DMS53 treated with DMSO at 0.1 percent for 48 hours (cell line): ENCODE results near the gene ITPK1.

ENCODE experiments used
- DNase-seq: peaks from one replicate; lab custom pipeline; 2025; ENCODE audit not compliant: unreplicated experiment; lab: John Stamatoyannopoulos, UW

The ITPK1 gene

DNA sequence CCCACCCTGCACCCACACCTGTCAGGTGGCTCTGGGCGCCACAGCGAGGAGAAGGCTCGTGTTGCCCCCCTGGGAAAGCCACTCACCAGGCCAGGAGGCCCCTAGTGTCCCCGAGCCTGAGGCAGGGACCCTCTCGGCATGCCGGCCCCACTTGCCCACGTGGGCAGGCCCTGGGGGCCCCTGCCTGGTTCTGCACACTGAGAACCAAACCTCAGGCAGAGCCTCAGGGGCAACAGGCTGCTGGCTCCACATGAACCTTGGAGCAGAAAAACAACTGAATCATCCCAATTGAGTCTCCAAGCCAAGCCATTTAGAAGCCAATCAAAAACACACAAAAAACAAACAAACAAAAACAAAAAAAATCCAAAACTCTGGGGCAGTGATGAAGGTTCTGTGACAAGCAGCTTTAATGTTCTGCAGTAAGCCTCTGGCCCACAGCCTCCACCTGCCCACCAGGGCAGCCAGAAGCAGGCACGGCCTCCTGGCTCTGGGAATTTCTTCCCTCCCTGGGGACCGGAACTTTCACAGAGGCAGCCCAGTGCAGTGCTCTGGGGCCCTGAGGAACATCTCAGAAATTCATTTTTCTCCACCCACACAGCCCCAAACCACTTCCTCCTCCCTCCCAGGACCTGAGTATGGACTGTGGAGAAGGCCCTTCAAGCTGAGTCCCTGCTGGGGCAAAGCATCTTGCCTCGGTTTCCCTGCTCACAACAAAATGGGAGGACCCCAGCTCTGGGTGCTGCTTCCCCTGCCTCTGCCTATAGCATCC lies 102.6 kb downstream of the ITPK1 start:
- no peak for DNase-seq

DNA sequence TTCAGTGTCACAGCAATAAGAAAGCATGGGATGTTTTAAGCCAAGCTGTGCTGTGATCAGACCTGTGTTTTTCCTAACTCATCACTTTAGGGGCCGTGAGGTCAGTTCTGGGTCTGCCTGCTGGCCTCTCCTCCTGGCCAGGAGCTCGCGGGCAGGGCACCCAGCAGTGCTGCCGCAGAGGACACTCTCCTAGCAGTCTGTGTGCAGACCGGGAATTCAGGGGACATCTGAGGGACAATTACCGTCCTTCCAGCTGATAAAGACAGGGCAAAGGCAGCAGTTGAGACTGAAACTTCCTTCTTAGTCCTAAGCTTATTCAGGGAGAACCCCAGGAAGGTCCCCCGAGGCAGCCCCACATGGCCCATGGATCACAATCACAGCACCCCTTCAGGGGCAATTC lies 103.2 kb downstream of the ITPK1 start:
- no peak for DNase-seq

DNA sequence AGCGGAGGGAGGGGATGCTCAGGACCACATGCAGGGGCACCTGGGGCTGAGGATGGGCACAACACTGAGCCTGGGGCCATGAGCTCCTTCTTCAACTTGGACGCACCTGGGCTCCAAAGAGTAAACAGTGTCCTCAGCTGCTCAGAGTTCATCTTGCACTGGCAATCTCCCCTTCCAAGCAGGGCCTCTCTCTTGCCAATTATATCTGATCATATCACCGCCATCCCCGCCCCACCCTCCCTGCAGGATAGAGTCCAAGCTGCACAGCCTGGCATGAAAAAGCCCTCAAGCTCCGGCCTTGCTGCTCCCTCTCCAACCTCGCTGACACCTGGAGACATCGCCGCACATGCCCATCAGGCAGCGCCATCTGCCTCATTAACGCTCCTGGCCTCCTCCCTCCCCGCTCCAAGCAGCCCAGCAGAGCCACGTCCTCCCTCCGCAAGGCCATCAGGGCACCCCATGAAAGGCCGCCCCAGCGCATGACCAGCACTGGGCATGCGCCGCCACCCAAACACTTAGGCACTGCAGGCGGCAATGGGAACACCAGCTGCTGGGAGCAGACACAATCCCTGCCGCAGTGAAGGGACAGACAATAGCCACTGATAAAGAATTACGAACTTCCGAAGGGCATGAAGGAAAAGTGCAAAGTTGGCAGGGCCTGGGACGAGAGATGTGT lies 103.9 kb downstream of the ITPK1 start:
- DNase-seq = no peak

DNA sequence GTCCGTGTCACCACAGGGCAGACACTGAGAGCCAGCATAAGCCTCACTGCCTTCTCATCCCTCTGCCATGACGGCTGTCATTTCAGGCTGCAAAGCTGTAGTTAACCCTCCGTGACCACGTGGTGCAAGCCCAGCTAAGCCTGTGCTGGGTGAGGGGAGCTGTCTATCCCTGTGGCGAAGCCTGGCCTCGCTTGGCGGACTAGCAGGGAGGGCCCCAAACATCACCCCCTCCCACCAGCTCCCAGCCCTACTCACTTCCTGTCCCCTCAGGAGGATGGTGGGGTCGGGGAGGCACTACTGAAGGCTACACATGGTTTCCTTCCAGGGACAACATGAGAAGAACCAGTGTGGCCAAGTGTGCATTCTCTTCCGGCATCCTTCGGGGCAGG lies 104.6 kb downstream of the ITPK1 start:
- no peak for DNase-seq

DNA sequence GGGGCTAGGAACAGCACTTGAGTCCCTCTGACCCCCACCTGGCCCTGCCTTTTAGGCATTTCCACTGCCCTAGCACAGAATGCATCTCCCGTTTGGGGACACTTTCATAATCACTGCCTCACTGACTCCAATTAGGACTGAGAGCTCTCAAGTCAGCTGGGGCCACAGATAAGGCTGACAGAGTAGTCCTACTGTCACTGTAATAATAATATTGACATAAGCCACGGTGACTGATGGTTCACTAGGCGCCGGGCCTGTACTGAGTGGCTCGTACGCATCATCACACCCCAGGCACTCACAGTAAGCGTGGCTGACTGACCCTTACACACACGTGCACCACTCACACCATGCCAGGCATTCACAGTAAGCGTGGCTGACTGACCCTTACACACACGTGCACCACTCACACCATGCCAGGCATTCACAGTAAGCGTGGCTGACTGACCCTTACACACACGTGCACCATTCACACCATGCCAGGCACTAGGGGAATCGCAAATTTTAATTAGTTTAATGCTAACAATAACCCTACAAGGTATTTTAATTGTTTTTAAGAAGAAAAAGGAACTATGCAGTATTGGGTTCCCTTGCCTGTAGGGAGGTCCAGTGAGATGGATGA lies 105.1 kb downstream of the ITPK1 start:
- DNase-seq = no peak

DNA sequence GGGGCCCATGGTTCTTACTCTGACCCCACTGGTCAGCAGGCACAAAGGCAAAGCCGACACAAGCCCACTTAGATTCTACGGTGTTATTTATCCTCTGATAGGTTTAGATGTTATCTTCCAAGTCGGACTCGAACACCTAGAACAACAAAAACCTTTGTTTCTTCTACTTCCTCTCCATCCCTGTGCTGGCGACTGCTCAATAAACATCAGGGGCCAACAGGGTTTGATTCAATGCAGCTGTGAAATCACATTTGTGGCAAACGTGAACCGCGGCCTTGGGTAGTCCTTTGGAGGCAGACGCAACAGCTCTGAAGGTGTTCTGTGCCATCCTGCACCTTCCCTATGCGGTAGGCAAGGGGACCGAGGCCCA lies 105.6 kb downstream of the ITPK1 start:
- no peak for DNase-seq

DNA sequence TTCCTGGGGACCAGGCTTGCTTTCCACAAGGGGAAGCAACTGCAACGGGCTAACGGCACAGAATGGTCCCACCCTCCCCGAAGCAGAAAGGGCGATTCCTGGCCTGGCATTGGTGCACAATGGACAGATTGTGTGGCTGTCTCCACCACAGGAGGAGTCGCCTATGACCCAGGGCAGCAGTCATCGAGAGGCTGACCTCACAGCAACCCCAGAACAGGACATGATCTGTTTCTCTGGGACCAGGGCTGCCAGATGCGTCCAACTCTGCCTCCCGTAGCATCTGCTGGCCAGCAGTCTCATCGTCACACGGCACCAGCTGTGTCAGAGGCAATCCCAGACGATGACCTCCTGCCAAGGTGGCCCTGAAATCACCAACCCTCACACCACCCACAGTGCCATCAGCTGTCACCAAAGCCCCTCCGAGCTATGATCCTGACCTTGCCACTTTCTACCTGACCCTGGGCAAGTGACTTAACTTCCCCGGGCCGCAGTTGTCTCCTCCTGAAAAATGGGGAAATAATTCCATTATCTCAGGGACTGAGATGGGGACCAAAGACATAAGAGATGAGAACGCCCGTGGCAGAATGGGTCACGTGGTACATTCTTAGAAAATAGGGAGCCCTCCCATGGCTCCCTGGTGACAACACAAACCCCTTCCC lies 106.1 kb downstream of the ITPK1 start:
- no peak for DNase-seq

DNA sequence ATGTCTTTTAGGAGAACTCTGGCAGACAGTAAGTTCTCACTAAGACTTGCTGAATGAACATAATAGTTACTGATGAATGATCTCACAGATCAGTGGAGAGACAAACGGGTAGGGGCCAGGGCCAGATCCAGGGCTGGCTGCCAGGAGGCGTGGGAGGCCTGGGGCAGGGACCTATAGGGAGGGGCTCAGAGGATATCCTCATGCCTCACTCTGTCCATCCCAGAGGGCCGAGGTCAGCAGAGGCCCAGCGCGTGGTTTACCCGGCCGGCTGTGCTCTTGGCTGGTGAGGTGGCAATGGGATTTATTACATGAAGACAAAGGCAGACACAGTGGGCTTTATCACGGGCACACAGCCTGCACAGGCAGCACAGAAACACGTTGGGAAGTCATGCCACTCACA lies 107.3 kb downstream of the ITPK1 start:
- DNase-seq = no peak

DNA sequence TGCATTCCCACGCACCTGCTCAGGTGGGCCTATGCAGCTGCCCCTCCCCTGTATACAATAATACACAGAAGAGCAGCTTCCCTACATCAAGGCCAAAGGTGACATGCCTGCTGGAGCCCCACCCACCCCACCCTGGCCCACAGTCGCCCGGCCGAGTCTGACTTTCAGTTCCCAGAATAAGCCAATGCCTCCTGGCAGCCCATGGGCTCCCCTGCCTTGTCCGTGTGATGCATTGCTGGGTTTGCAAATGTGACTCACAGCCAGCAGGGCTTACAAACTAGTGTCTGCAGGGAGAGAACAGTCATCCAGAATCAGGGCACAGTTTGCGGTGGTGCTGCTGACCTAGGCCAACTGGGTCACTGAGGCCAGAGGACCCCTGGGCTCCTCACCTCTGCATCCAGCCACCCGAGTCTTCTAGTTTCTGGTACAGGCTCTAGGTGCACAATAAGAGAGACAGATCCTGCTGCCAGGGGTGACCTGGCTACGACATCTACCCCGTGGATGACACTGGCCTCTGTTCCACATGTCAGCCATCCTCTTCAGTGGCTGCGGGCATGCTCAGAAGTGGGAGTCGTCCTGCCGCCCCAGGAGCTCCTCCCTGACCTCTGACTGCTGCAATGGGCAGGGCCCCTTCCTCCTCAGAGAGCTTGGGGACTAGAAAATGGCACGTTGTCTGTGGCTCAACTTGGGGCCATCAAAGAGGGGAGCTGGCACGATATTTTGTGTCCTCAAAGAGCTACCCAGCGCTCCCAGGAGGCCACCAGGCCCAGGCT lies 108.3 kb downstream of the ITPK1 start:
- no peak for DNase-seq

DNA sequence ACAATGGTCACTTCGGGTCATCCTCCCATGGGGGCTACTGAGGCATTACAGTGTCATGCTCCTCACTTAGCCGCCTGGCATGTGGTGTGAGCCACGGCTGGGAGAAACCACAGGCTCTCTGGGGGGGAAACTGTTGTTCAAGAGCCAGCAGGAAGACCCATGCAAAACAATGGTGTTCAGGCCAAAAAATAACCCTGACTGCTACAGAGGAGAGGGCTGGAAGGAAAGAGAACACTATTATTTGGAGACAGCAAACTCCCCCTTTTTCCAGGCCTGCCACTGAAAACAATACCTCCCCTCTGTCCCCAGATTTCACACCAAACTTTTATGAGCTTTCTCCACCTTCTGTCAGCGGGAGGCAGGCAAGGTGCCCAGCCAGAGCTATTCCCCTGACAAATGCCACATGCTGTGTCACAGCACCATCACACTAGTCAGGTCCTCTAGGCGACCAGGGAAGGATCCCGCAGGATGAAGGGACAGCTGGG lies 109.1 kb downstream of the ITPK1 start:
- DNase-seq = no peak

DNA sequence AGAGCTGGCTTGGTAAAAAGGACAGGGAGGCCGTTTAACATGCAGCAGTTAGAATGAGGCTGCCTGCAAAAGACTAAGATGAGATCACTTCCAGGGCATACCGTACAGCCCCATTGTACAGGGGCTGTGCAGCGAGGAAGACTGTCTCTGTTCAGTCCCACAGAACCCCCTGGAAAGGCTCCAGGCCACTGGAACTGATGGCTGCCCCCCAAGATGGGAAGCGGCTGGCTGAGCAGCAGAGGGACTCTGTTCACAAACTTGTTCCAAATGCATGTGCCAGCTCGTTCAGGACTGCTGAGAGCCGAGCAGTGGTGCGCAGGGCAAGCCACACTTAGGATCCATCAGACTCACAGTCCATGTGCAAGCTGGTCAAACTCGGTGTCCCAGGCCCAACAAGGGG lies 109.9 kb downstream of the ITPK1 start:
- no peak for DNase-seq

DNA sequence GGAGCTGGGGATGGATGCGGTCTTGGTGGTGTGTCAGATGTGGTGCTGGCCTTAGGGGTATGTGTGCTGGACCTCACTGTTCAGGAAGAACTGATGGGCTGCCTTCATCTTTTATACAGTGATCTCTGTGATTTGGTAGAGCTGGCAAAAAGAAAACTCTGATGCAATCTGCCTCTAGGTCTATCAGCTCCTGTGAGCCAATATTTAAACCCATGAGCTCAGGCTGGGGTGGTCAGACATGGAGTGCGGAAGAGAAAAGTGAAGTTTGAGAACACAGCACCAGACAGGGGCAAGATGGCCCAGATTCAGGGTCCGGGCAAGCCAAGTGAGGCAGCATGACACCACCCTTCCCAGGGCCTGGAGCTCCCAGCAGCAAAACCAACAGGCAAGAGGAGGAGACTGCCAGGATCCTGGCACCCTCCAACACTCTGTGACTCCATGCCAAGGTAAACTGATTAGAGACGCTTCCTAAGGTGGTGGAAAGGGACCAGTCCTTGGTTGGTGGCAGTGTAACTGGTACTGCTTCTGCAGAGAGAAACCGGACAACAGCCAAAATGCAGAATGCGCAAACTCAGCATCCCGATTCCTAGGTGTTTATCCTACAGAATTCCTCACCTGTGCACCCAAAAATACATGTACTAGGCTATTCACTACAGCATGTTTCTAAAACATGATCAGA lies 110.5 kb downstream of the ITPK1 start:
- no peak for DNase-seq

DNA sequence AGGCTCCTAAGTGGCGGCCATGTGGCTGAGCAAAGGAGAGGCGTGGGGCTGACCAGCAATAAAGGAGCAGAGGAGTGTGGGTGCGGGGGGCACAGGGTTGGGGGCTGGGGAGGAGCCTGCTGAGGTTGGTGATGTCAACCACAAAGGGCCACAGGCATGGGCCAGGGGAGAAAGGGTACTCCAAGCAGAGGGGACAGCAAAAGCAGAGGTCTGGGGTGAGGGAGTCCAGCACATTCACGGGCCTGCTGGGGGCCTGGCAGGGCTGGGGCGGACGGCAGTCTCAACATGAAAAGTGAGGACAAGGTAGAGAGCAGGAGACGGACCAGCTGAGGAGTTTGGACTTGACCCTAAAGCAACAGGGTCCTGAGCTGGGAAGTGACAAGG lies 111.0 kb downstream of the ITPK1 start:
- no peak for DNase-seq

DNA sequence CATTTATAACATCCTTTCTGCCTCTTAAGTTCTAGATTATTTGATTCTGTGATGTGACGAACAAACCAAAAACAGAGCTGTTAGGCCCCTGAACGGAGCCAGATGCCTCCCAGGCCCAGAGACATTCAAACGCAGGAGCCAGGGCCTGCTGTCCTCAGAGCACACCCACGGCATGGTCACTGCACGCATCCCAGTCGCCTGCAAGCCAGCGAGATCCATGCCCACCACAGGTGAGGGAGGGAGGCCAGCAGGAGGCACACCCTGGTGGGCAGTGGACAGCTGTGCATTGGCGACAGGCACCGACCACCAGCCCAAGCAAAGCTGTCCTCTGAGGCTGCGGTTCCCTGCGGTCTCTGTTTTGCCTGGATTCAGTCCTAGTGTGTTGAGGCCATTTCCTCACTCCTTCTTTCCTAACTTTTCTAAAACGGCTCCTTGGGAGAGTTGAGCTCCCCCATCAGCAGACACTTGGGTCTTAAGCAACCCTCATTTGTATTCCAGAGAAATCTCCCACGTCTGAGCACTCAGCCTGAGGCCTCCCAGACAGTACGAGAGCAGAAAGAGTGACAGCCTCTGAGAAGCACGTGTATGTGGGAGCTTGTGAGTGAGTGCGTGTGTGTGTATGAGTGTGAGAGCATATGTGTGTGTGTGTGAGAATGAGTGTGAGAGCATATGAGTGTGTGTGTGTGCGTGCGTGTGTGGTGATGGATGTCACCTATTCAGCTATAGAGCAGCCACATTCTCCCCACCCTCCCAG lies 111.6 kb downstream of the ITPK1 start:
- no peak for DNase-seq

DNA sequence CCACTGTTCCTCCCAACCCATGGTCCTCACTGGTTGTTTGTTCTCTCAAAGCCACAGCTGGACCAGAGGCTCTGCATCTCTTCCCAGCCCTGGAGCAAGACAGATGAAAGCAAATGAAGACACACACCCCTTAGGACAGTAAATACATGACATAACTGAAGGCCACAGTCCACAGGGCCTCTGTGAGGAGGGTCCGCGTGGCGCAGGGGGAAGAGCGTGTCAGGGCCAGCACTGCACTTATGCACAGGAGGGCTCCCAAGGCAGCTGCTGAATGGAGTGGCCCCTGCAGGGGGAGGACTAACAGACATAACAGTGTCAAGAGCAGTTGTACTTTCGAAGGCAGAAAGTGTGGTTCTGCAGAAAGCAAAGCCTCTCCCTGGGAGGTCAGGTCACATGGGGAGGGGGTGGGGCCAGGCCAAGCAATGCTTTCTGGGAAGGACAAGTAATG lies 112.8 kb downstream of the ITPK1 start:
- no peak for DNase-seq

DNA sequence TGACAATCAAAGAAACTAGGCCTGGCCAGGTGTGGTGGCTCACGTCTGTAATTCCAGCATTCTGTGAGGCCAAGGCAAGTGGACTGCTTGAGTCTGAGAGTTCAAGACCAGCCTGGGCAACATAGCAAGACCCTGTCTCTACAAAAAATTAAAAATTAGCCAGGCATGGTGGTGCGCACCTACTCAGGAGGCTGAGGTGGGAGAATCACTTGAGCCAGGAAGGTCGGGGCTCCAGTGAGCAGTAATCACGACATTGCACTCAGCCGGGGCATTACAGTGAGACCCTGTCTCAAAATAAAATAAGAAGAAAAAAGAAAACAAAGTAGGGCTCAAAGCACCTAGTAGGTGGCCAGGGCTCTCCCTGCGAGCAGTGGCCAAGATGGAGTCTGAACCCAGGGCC lies 113.7 kb downstream of the ITPK1 start:
- no peak for DNase-seq

DNA sequence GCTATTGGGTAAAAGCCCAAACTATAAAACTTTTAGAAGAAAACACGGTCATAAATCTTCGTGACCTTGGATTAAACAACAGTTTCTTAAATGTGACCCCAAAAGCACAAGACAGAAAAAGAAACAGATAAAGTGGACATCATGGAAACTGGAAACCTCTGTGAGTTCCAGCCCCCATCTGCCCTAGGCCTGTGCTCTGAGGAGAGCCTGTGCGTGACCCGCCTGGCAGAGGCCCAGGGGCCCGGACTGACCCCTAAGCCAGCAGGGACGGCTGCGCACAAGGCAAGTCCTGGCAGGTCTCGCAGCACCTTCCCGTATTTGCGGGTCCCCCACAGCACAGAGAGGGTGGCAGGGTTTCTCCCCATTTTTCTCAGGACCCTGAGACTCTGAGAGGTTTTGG lies 116.8 kb downstream of the ITPK1 start:
- no peak for DNase-seq

DNA sequence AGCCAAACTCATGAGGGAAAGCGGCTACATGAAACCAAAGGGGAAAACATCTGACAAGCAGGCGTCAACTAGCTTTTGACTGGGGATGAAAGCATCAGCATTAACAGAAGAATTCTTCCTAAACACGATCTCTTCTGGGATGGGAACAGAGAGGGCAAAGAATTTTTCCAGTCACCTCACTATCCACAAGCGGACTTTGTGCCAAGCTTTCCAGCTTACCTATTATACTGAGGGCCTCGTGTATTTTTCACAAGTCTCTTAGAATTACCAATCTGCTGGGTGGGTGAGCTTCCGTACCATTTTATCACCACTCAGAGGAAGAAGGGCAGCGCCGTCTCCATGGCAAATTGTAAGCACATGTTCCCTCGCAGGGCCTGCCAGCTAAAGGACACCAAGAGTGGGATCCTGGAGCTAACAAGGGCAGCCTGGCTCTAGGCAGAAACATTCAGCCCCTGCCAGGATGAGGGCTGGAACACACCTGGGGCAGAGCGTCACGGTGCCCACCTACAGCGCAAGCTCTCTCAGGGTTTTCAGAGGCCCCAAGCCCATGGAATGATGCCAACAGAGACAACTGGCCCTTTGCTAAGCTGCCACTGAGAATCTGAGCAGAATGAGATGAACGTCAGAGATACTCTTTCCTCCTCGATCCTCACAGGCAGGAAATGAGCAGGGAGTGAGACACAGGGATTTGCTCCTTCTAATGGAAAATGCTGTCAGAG lies 118.2 kb downstream of the ITPK1 start:
- DNase-seq = no peak

DNA sequence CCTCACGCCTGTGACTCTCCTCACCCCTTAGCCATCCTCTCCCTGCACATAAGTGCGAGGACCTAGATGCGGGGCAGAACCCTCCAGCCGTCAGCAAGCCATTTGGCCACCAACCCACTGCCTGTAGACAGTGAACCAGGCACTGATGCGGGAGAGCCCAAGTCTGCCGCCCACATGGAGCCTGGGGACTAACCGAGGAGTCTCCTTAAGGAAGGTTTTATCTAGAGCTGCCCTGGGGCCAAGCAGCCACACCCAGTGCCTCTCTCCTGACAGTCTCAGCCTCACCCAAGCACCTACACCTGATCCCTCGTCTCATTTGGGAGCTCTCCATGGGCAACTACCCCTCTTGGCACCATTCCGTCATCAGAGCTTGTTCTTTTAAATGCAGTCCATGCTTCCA lies 120.1 kb downstream of the ITPK1 start:
- no peak for DNase-seq
